Measurements from ENCODE around the gene FLOT2. TPM values are rescaled to one million over a fixed set of nuclear protein-coding genes. Genes with fewer than 3 reads are reported as not detected.

FLOT2 gene
- polyA plus RNA-seq, 2 of the 4 experiments (the other 2 are of a cell fraction), result 66.4 to 78.6 TPM

DNA sequence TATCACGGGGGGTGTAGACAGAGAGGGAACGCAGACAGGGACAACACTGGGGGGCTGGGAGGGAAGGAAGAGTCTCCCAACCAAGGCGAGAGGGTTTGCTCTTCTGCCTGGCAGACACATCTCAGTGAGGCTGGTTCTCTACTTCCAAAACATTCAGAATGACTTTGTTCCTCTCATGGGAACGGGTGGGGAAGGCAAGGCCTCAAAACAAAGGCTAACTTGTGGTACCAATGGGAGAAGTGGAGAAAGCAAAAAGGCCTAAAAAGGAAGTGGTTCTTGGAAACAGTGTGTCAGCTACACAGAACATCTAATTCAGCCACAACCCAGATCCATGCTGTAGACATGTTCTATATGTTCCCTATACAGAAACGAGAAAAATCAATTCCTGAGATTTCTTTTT lies 7.5 kb downstream of the FLOT2 start:
- Histone ChIP-seq H3K4me2 (no peak overlapping the region), H3K27ac (no peak overlapping the region), H3K9me3 (no peaks in the 10 kb centered on the region), H3K4me1 (no peaks in the 10 kb centered on the region), H3K4me3 (no peak overlapping the region)
- ATAC-seq, result no peak
- no peak for FAIRE-seq
- no peak for DNase-seq (ENCODE audit: low read depth in 1 of 2, low spot score in 1 of 2)
- no peak for TF ChIP-seq EP300 (IDR thresholded peaks at IDR 0.05)
- no peak for TF ChIP-seq FOSB (CRISPR knock-in tag; IDR thresholded peaks at IDR 0.05)
- no peak for TF ChIP-seq KDM5A (IDR thresholded peaks at IDR 0.05)
- TF ChIP-seq MAZ (IDR thresholded peaks at IDR 0.05; ENCODE audit: borderline replicate concordance, low read depth, low read length), result no peak
- TF ChIP-seq, protein P1, sequence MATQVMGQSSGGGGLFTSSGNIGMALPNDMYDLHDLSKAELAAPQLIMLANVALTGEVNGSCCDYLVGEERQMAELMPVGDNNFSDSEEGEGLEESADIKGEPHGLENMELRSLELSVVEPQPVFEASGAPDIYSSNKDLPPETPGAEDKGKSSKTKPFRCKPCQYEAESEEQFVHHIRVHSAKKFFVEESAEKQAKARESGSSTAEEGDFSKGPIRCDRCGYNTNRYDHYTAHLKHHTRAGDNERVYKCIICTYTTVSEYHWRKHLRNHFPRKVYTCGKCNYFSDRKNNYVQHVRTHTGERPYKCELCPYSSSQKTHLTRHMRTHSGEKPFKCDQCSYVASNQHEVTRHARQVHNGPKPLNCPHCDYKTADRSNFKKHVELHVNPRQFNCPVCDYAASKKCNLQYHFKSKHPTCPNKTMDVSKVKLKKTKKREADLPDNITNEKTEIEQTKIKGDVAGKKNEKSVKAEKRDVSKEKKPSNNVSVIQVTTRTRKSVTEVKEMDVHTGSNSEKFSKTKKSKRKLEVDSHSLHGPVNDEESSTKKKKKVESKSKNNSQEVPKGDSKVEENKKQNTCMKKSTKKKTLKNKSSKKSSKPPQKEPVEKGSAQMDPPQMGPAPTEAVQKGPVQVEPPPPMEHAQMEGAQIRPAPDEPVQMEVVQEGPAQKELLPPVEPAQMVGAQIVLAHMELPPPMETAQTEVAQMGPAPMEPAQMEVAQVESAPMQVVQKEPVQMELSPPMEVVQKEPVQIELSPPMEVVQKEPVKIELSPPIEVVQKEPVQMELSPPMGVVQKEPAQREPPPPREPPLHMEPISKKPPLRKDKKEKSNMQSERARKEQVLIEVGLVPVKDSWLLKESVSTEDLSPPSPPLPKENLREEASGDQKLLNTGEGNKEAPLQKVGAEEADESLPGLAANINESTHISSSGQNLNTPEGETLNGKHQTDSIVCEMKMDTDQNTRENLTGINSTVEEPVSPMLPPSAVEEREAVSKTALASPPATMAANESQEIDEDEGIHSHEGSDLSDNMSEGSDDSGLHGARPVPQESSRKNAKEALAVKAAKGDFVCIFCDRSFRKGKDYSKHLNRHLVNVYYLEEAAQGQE (IDR thresholded peaks at IDR 0.05), result no peak
- TF ChIP-seq TFCP2L1 (CRISPR knock-in tag; IDR thresholded peaks at IDR 0.05), result no peak
- TF ChIP-seq RFX5 (IDR thresholded peaks at IDR 0.05), result no peak
- TF ChIP-seq SMC3 (IDR thresholded peaks at IDR 0.05), result no peak
- no peak for TF ChIP-seq EHF (CRISPR knock-in tag; IDR thresholded peaks at IDR 0.05)
- TF ChIP-seq, protein P2, sequence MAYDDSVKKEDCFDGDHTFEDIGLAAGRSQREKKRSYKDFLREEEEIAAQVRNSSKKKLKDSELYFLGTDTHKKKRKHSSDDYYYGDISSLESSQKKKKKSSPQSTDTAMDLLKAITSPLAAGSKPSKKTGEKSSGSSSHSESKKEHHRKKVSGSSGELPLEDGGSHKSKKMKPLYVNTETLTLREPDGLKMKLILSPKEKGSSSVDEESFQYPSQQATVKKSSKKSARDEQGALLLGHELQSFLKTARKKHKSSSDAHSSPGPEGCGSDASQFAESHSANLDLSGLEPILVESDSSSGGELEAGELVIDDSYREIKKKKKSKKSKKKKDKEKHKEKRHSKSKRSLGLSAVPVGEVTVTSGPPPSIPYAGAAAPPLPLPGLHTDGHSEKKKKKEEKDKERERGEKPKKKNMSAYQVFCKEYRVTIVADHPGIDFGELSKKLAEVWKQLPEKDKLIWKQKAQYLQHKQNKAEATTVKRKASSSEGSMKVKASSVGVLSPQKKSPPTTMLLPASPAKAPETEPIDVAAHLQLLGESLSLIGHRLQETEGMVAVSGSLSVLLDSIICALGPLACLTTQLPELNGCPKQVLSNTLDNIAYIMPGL (CRISPR knock-in tag; IDR thresholded peaks at IDR 0.05; ENCODE audit: borderline replicate concordance), result no peak
- no peak for TF ChIP-seq CBX2 (IDR thresholded peaks at IDR 0.05; ENCODE audit: borderline replicate concordance, low read depth)
- TF ChIP-seq HEYL (CRISPR knock-in tag; IDR thresholded peaks at IDR 0.05), result no peak
- TF ChIP-seq ESRRA (IDR thresholded peaks at IDR 0.05; ENCODE audit: borderline replicate concordance, low read length), result no peak
- no peak for TF ChIP-seq GATA3 (IDR thresholded peaks at IDR 0.05; ENCODE audit: borderline replicate concordance)
- ChIA-PET POLR2A (no interaction called here), CTCF (interaction anchor here (0.7 to 9.9 kb wide), 5 partner anchors 11 to 255 kb away, joined by 3 to 54 read pairs (median 13); partner anchors contain the start of gene DHRS13)
- WGBS (ENCODE audit: missing lambda C conversion rate), result 88% methylated on average over 5 of the region's 5 CpGs

DNA sequence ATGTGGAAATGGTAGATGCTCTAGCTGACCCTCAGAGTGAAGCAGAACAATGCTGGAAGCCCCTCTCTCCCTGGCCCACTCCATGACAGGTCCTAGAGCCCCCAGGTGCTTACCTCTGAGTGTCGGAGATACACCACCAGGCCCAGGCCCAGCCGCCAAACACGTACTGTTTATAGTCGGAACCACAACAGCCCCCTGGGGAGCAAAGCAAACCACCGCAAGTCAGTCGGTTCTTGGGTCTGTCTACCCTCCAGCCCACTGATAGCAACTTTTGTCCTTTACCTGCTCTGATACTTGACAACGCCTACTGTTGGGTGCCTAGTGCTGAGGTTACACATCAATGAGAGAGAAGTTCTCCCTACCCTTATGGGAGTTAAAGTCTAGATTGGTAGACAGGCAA lies 8.7 kb downstream of the FLOT2 start:
- DNase-seq (ENCODE audit: low read depth in 1 of 2, low spot score in 1 of 2) (no peak), ATAC-seq (no peak), FAIRE-seq (no peak)
- no peak for TF ChIP-seq POLR2A (IDR thresholded peaks at IDR 0.05; ENCODE audit: low read length)
- TF ChIP-seq GATA3 (IDR thresholded peaks at IDR 0.05; ENCODE audit: borderline replicate concordance), result no peak
- no peak for TF ChIP-seq ZC3H11A (IDR thresholded peaks at IDR 0.05)
- TF ChIP-seq MAFK (IDR thresholded peaks at IDR 0.05; ENCODE audit: partially characterized antibody), result no peak
- TF ChIP-seq HOXB5 (CRISPR knock-in tag; IDR thresholded peaks at IDR 0.05), result no peak
- TF ChIP-seq CHD2 (IDR thresholded peaks at IDR 0.05; ENCODE audit: low read length, partially characterized antibody), result no peak
- no peak for TF ChIP-seq CBX8 (IDR thresholded peaks at IDR 0.05)
- TF ChIP-seq NPAS2 (CRISPR knock-in tag; IDR thresholded peaks at IDR 0.05; ENCODE audit: borderline replicate concordance), result no peak
- no peak for TF ChIP-seq EP300 (IDR thresholded peaks at IDR 0.05)
- TF ChIP-seq RFX5 (IDR thresholded peaks at IDR 0.05), result no peak
- TF ChIP-seq HDAC2 (IDR thresholded peaks at IDR 0.05), result no peak
- no peak overlapping the region for H3K27ac ChIP-seq
- no peaks in the 10 kb centered on the region for H3K4me1 ChIP-seq
- CTCF ChIA-PET, result interaction anchor here (0.7 to 9.9 kb wide), 3 partner anchors 10 to 81 kb away, joined by 3 to 54 read pairs (median 13); partner anchors contain the start of gene DHRS13
- POLR2A ChIA-PET, result no interaction called here
- WGBS (ENCODE audit: missing lambda C conversion rate), result 90% methylated on average over 7 of the region's 7 CpGs
- H3K9me3 ChIP-seq, result no peaks in the 10 kb centered on the region
- no peak overlapping the region for H3K4me2 ChIP-seq
- H3K4me3 ChIP-seq, result no peak overlapping the region

Measured in A549 (cell line).